Smooth muscle cell (in vitro differentiated cells): Measurements from ENCODE around the gene FIBCD1. TPM values are rescaled to one million over a fixed set of nuclear protein-coding genes. Genes with fewer than 3 reads are reported as not detected.

Experiments
- DNase-seq: peaks from one replicate; lab custom pipeline; 2025; ENCODE audit not compliant: unreplicated experiment; lab: John Stamatoyannopoulos, UW
- H2AFZ ChIP-seq: fragments of 200-600 bp; sonication (generic); 2 replicates; pipeline ENCODE4 v1.6.0; 2016; ENCODE audit warnings: antibody characterized with exemption, low read depth, mild to moderate bottlenecking
- H3F3A ChIP-seq: fragments of 200-600 bp; sonication (generic); 2 replicates; pipeline ENCODE4 v1.6.0; 2017; ENCODE audit warnings: antibody characterized with exemption, low read depth
- H3K27ac ChIP-seq: fragments of 200-600 bp; sonication (generic); 2 replicates; pipeline ENCODE4 v1.5.1; 2016; ENCODE audit warnings: low read depth, mild to moderate bottlenecking
- H3K27me3 ChIP-seq: fragments of 200-600 bp; sonication (generic); 2 replicates; pipeline ENCODE4 v1.6.1; 2016; ENCODE audit warnings: low read depth, mild to moderate bottlenecking
- H3K36me3 ChIP-seq: fragments of 200-600 bp; sonication (generic); 2 replicates; pipeline ENCODE4 v1.5.1; 2016; ENCODE audit warnings: low read depth
- H3K4me1 ChIP-seq: fragments of 200-600 bp; sonication (generic); 2 replicates; pipeline ENCODE4 v1.5.1; 2016; ENCODE audit warnings: low read depth
- H3K4me2 ChIP-seq: fragments of 200-600 bp; sonication (generic); 2 replicates; pipeline ENCODE4 v1.6.0; 2016; ENCODE audit warnings: mild to moderate bottlenecking
- H3K4me3 ChIP-seq: fragments of 200-600 bp; sonication (generic); 2 replicates; pipeline ENCODE4 v1.5.1; 2016; ENCODE audit warnings: mild to moderate bottlenecking
- H3K79me2 ChIP-seq: fragments of 200-600 bp; sonication (generic); 2 replicates; pipeline ENCODE4 v1.6.0; 2016; ENCODE audit warnings: low read depth, mild to moderate bottlenecking
- H3K9ac ChIP-seq: fragments of 200-600 bp; sonication (generic); 2 replicates; pipeline ENCODE4 v1.6.0; 2016; ENCODE audit warnings: low read depth
- H3K9me3 ChIP-seq: fragments of 200-600 bp; sonication (generic); replicated peaks from 2 replicates; pipeline ENCODE4 v1.5.1; 2016; ENCODE audit warnings: low read depth
- H4K20me1 ChIP-seq: fragments of 200-600 bp; sonication (generic); 2 replicates; pipeline ENCODE4 v1.6.0; 2016; ENCODE audit warnings: low read depth
- CTCF ChIP-seq: fragments of 200-600 bp; sonication (generic); IDR thresholded peaks from 2 replicates; pipeline ENCODE4 v1.5.1; 2017; ENCODE audit warnings: borderline replicate concordance, mild to moderate bottlenecking, antibody characterized with exemption; ENCODE audit not compliant: insufficient read depth, poor library complexity, severe bottlenecking
- WGBS: methylation state at CpG from one replicate; pipeline ENCODE4 v1.1.7; 2016; ENCODE audit warnings: low lambda C conversion rate; 5-methylcytosine and 5-hydroxymethylcytosine counted together
- polyA plus RNA-seq: library from polyadenylated mRNA; unstranded; fragments of >200 nt; fragmentation: Nextera tagmentation; extraction: Ambion mirVana; gene quantifications from 2 replicates; pipeline ENCODE4 v1.2.1, GENCODE V29; 2016
- total RNA-seq: library from RNA; depleted of rRNA; stranded (reverse); fragments of >200 nt; gene quantifications from 2 replicates; pipeline ENCODE4 v1.2.3, GENCODE V29; 2014

FIBCD1 gene
- total and polyA plus RNA-seq, 2 experiments from 2014 or later = 1.8 to 4.7 TPM

- no peaks in the 10 kb centered on the region for H3F3A ChIP-seq
- H3K9me3 ChIP-seq = no peaks in the 10 kb centered on the region
- H3K36me3 ChIP-seq = peaks cover 7% of the 10 kb centered on the region
- 92% methylated on average over 20 of the region's 20 CpGs for WGBS
- DNase-seq = no peak
- no peak overlapping the region for H2AFZ ChIP-seq
- no peaks in the 10 kb centered on the region for H3K79me2 ChIP-seq
- no peak for TF ChIP-seq CTCF
- H3K9ac ChIP-seq = no peak overlapping the region
- peaks cover 71% of the 10 kb centered on the region for H4K20me1 ChIP-seq
- no peaks in the 10 kb centered on the region for H3K4me1 ChIP-seq
- no peaks in the 10 kb centered on the region for H3K27me3 ChIP-seq
- H3K4me2 ChIP-seq = no peak overlapping the region
- no peak overlapping the region for H3K4me3 ChIP-seq
- no peak overlapping the region for H3K27ac ChIP-seq
Measured at GRCh38 chr9:130890870-130891687, 48.0 kb downstream of the FIBCD1 start.

- Histone ChIP-seq H3F3A (no peaks in the 10 kb centered on the region), H3K27me3 (no peaks in the 10 kb centered on the region), H3K4me3 (no peak overlapping the region), H3K4me1 (no peaks in the 10 kb centered on the region), H4K20me1 (peaks cover 71% of the 10 kb centered on the region), H3K9me3 (no peaks in the 10 kb centered on the region), H3K9ac (no peak overlapping the region), H3K27ac (no peak overlapping the region), H3K79me2 (no peaks in the 10 kb centered on the region), H3K36me3 (peaks cover 7% of the 10 kb centered on the region), H2AFZ (no peak overlapping the region), H3K4me2 (no peak overlapping the region)
- DNase-seq = no peak
- TF ChIP-seq CTCF = no peak
- WGBS = 92% methylated on average over 9 of the region's 9 CpGs
Measured at GRCh38 chr9:130890124-130890523, 48.9 kb downstream of the FIBCD1 start.

GRCh38 chr9:130888146-130888885 lies 50.7 kb downstream of the FIBCD1 start:
- H3F3A ChIP-seq = no peaks in the 10 kb centered on the region
- no peaks in the 10 kb centered on the region for H3K27me3 ChIP-seq
- H4K20me1 ChIP-seq = peaks cover 64% of the 10 kb centered on the region
- H3K9ac ChIP-seq = no peak overlapping the region
- whole genome bisulfite sequencing = 97% methylated on average over 22 of the region's 22 CpGs
- H3K4me1 ChIP-seq = no peaks in the 10 kb centered on the region
- no peak overlapping the region for H2AFZ ChIP-seq
- H3K4me3 ChIP-seq = no peak overlapping the region
- H3K9me3 ChIP-seq = no peaks in the 10 kb centered on the region
- no peak for TF ChIP-seq CTCF
- H3K4me2 ChIP-seq = no peak overlapping the region
- peaks cover 7% of the 10 kb centered on the region for H3K36me3 ChIP-seq
- no peak for DNase-seq
- H3K79me2 ChIP-seq = no peaks in the 10 kb centered on the region
- H3K27ac ChIP-seq = no peak overlapping the region
